MCF 10A (cell line): ENCODE data around the gene TLL2. TPM values are rescaled to one million over a fixed set of nuclear protein-coding genes. Genes with fewer than 3 reads are reported as not detected.

Experiments used
- BruUV-seq: library from RNA; stranded (reverse); fragments of 400-500 nt; replicated peaks from 2 replicates; lab custom pipeline; 2021; lab: Mats Ljungman, UMichigan
- CTCF ChIA-PET: fragments of 300-600 bp; sonication (Branson Sonifier 250); formaldehyde crosslinking; extraction: SDS; loops from one replicate; lab custom pipeline; 2021; ENCODE audit warnings: antibody characterized with exemption, inconsistent platforms; lab: Yijun Ruan, JAX
- POLR2A ChIA-PET: fragments of 300-600, 350-650 bp; sonication (Branson Sonifier 250); formaldehyde crosslinking; extraction: SDS; loops from one replicate; lab custom pipeline; 2020; ENCODE audit warnings: antibody characterized with exemption, inconsistent platforms; lab: Yijun Ruan, JAX
- DNase-seq: peaks from one replicate; pipeline ENCODE4 v3.0.0-alpha.2; 2018; ENCODE audit not compliant: unreplicated experiment
- H3K27ac Mint-ChIP-seq: one replicate; pipeline ENCODE4 v1.8.0; 2022; ENCODE audit warnings: mild to moderate bottlenecking, low read depth, mixed read lengths; ENCODE audit not compliant: unreplicated experiment
- H3K27me3 Mint-ChIP-seq: one replicate; pipeline ENCODE4 v1.8.0; 2022; ENCODE audit warnings: mixed read lengths; ENCODE audit not compliant: insufficient read depth, unreplicated experiment
- H3K36me3 Mint-ChIP-seq: one replicate; pipeline ENCODE4 v1.8.0; 2022; ENCODE audit warnings: mild to moderate bottlenecking, moderate library complexity, mixed read lengths; ENCODE audit not compliant: insufficient read depth, unreplicated experiment
- H3K4me1 Mint-ChIP-seq: one replicate; pipeline ENCODE4 v1.8.0; 2022; ENCODE audit warnings: mixed read lengths; ENCODE audit not compliant: insufficient read depth, unreplicated experiment
- H3K4me3 Mint-ChIP-seq: one replicate; pipeline ENCODE4 v1.8.0; 2022; ENCODE audit warnings: mild to moderate bottlenecking, moderate library complexity, mixed read lengths; ENCODE audit not compliant: unreplicated experiment
- H3K9me3 Mint-ChIP-seq: one replicate; pipeline ENCODE4 v1.8.0; 2022; ENCODE audit warnings: mixed read lengths; ENCODE audit not compliant: unreplicated experiment
- intact Hi-C: fragments of 100-400 bp; cut with micrococcal nuclease; formaldehyde crosslinking; loops from 2 replicates; pipeline ENCODE4 v1.14.1; 2022
- total RNA-seq: library from RNA; stranded (reverse); gene quantifications from 2 replicates; pipeline ENCODE4 v1.2.3, GENCODE V29; 2022
- TF ChIP-seq, protein P1 (sequence below): fragments of 200-600 bp; IDR thresholded peaks from one replicate; pipeline ENCODE4 v1.8.0; 2022; ENCODE audit warnings: antibody characterized with exemption, mild to moderate bottlenecking; ENCODE audit not compliant: unreplicated experiment

Gene TLL2
- total RNA-seq, 1 experiment from 2014 or later: not detected

GRCh38 chr10:96387161-96387560 is 126.6 kb downstream of the TLL2 start:
- Mint-ChIP-seq H3K36me3 (no peaks in the 10 kb centered on the region), H3K4me3 (no peak overlapping the region), H3K4me1 (no peaks in the 10 kb centered on the region), H3K27me3 (peaks cover 37% of the 10 kb centered on the region), H3K9me3 (no peaks in the 10 kb centered on the region), H3K27ac (no peak overlapping the region)
- TF ChIP-seq, protein P1, sequence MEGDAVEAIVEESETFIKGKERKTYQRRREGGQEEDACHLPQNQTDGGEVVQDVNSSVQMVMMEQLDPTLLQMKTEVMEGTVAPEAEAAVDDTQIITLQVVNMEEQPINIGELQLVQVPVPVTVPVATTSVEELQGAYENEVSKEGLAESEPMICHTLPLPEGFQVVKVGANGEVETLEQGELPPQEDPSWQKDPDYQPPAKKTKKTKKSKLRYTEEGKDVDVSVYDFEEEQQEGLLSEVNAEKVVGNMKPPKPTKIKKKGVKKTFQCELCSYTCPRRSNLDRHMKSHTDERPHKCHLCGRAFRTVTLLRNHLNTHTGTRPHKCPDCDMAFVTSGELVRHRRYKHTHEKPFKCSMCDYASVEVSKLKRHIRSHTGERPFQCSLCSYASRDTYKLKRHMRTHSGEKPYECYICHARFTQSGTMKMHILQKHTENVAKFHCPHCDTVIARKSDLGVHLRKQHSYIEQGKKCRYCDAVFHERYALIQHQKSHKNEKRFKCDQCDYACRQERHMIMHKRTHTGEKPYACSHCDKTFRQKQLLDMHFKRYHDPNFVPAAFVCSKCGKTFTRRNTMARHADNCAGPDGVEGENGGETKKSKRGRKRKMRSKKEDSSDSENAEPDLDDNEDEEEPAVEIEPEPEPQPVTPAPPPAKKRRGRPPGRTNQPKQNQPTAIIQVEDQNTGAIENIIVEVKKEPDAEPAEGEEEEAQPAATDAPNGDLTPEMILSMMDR: no peak
- ChIA-PET CTCF (interaction anchor here (3.3 to 3.6 kb wide), 2 partner anchors 8 to 12 kb away, joined by 26 to 35 read pairs; no protein-coding TSS in a partner anchor), POLR2A (interaction anchor here (0.6 kb wide), 1 partner anchor 129 kb away, joined by 3 read pairs; no protein-coding TSS in a partner anchor)
- intact Hi-C loops: no loop called here
- no TSS peak for BruUV-seq
- no peak for DNase-seq

DNA sequence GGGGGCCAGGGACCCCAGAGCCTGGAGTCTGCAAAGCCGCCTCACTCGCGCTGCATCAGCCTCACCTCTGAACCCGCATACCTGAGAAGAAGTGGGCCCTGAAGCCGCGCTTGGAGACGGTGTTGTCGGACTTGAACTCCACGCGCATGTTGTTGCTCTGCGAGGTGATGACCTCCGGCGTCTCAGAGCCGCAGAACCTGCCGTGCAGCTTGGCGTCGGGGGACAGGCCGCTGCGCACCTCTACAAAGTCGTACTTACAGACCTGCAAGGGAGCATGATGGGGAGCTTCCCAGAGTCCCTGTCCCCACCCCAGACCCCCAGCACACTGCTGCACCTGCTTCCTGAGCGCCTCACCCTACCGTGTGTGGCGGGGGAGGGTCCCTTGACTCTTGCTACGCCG is 129.2 kb downstream of the TLL2 start:
- Mint-ChIP-seq H3K36me3 (no peaks in the 10 kb centered on the region), H3K27me3 (peaks cover 27% of the 10 kb centered on the region), H3K27ac (no peak overlapping the region), H3K9me3 (no peaks in the 10 kb centered on the region), H3K4me1 (no peaks in the 10 kb centered on the region), H3K4me3 (no peak overlapping the region)
- ChIA-PET CTCF (interaction anchor here (0.6 to 3.6 kb wide), 5 partner anchors 9 to 130 kb away, joined by 3 to 35 read pairs (median 6); partner anchors contain the start of gene TLL2), POLR2A (no interaction called here)
- no peak for DNase-seq
- intact Hi-C loops: no loop called here
- TF ChIP-seq, protein P1: no peak
- no TSS peak for BruUV-seq

DNA sequence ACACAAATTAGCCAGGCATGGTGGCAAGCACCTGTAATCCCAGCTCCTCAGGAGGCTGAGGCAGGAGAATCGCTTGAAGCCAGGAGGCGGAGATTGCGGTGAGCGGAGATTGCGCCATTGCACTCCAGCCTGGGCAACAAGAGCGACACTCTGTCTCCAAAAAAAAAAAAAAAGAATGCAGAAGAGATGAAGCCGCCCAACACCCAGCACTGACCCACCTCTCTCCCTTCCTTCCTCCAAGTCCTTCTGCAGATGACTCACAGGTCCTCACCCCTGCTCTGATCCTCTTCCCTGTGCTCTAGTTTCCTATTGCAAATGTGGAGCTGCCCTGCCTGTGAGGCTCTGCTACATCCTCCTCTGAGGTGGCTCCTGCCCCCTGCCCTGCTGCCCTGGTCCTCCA is 132.9 kb downstream of the TLL2 start:
- H3K4me1 Mint-ChIP-seq: peaks cover under 1% of the 10 kb centered on the region
- ChIA-PET CTCF (interaction anchor here (0.9 to 2.0 kb wide), 2 partner anchors 10 to 133 kb away, joined by 3 to 7 read pairs; partner anchors contain the start of gene TLL2), POLR2A (no interaction called here)
- DNase-seq: peak; percentile 77
- no peaks in the 10 kb centered on the region for H3K36me3 Mint-ChIP-seq
- no peaks in the 10 kb centered on the region for H3K9me3 Mint-ChIP-seq
- BruUV-seq: no TSS peak
- intact Hi-C loops: no loop called here
- H3K4me3 Mint-ChIP-seq: no peak overlapping the region
- TF ChIP-seq, protein P1: no peak
- no peaks in the 10 kb centered on the region for H3K27me3 Mint-ChIP-seq
- no peak overlapping the region for H3K27ac Mint-ChIP-seq

DNA sequence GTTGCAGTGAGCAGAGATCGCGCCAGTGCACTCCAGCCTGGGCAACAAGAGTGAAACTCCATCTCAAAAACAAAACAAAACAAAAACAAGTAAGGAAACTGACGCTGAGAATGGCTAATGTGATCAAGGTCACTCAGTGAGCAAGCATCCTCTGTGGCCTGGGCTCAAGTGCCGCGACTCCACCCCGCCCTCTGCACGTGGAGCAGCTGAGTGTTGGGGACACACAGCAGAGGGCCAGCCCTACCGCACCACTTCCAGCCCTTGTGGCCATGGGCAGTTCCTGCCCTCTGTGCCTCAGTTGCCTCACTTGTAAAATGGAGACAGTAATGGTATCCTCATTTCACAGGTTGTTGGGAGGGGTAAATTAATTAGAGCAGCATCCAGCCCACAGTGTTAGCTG is 134.0 kb downstream of the TLL2 start:
- Mint-ChIP-seq H3K27me3 (no peaks in the 10 kb centered on the region), H3K36me3 (no peaks in the 10 kb centered on the region), H3K27ac (no peak overlapping the region), H3K4me3 (no peak overlapping the region), H3K4me1 (peaks cover 12% of the 10 kb centered on the region), H3K9me3 (no peaks in the 10 kb centered on the region)
- TF ChIP-seq, protein P1: no peak
- intact Hi-C loops: no loop called here
- ChIA-PET CTCF (interaction anchor here (0.6 to 7.9 kb wide), 6 partner anchors 9 to 134 kb away, joined by 3 to 56 read pairs (median 5); partner anchors contain the start of gene TLL2), POLR2A (no interaction called here)
- no TSS peak for BruUV-seq
- no peak for DNase-seq
